ENCODE results near the gene PKD1.

PKD1 gene

DNA sequence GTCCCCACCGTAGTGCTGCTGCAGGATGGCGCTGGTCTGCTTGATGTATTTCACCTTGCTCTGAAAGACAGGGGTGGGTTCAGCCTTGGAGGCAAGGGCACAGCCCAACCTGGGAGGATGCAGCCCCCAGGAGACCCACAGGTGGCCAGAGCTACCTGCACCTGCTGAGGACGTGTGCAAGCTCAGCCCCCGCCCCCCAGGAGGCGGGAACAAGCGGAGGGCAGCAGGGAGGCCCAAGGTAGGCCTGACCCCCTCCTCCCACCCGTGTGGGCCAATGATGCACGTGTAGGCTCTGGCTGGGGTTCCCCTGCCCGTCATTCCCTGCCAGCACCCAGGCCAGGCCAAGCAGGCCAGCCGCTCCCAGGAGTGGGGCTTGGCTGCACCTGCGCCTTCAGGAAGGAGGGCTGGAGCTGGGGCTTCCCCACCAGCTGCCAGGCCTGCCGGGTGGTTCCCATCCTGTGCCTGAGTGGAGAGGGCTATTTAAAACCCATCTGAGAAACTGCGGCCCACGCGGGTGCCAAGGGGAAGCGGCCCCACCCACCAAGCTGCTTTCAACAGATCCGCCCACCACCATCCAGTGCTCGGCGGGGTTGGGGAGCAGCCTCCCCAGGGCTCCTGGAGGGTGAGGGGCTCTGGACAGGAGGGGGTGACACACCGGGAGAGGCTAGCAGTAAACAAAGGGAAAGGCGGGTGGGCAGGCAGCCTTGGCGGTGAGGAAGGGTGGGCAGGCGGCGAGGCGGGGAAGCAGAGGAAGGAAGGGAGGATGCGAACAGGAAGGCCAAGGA, 91.8 kb downstream of the PKD1 start:
- no peak for DNase-seq

DNA sequence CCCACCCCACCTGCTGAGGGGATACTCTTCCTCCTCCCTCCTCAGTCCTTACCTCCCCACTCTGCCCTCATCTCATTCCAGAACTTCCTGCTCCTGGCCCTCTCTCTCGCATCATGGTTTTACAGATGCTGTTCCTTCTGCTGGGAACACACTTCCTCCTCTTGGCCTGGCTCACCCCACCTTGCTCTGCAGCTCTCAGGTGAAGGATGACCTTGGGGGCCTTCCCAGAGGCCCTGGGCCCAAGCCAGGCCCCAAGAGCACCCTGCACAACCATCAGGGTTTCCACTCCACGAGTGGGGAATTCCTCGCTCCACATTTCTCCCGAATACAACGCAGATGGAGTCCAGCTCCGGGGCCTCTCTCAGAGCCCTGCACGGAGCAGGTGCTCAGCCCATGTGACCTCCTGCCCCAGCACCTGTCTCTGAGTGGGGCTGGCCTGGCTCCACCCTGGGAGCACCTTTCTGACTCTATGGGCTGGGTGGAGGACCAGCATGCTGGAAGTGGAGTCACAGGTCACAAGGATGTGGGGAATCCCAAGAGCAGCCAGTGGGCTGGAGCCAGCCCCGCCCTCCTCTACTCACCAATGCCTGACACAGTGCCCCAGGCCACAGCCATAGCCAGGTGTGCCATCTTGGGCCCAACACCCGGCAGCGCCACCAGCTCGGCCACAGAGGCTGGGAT, 92.6 kb downstream of the PKD1 start:
- no peak for DNase-seq

DNA sequence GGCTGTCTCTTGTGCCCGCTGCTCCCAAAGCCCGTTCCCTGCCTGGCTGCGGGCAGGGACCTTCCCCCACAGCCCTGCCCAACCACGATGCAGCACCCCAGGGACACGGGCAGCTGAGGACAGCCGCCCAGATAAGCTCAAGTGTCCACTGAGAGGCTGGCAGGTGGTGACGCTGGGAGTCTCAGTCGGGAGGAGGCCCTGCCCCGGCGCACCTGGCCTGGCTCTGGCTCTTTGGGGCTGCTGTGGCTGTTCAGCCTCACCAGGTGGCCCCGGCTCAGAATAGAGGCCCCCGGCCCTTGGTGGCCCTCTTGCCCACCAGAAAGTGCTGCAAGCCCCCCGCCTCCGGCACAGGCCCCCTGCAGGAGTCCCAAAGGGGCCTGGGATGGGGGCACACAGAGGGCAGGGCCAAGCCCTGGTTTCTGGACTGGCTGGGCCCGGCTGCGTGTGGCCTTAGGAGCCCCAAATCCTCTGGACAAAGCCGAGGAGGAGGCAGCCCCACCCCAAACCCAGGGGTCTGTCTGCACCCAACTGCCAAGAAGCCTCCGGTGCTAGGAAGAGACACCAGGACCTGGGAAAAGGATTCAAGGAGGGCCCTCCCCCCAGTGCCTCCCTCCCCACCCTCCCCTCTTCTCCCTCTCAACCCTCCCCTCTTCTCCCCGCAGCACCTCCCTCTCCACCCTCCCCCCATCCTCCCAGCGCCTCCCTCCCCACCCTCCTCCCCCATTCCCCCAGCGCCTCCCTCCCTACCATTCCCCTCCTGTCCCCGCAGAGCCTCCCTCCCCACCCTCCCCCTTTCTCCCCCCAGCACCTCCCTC, 93.3 kb downstream of the PKD1 start:
- DNase-seq = no peak

DNA sequence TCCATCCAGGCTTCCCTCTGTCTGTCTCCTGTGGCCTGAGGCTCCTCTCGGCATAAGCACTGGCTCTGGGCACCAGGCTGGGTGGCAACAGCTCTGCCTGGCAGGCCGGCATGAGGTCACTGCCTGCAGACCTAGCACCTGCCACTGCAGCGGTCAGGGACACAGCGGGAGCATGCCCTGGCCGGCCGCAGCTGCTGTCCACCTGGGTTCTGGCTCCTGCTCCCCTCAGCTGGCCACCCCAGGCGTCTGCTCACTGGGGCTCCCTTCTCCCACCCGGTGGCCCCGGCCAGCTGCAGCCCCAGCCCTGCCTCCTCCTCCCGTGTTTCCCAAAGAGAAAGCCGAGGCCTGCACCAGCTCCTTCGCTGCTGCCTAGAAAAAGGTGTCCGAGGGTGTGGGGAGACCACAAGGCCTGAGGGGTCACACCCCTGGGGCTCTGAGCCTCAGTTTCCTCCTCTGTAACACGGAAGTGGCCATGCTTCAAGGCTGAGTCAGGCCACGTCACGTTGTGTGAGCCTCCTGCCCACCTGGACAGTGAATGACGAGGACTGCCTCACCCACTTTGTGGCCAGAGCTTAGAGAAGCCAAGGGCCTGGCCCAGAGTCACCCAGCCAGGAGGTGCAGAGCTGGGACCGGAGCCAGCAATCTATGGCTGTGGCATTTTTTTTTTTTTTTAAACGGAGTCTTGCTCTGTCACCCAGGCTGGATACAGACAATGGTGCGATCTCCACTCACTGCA, 94.7 kb downstream of the PKD1 start:
- DNase-seq = no peak

DNA sequence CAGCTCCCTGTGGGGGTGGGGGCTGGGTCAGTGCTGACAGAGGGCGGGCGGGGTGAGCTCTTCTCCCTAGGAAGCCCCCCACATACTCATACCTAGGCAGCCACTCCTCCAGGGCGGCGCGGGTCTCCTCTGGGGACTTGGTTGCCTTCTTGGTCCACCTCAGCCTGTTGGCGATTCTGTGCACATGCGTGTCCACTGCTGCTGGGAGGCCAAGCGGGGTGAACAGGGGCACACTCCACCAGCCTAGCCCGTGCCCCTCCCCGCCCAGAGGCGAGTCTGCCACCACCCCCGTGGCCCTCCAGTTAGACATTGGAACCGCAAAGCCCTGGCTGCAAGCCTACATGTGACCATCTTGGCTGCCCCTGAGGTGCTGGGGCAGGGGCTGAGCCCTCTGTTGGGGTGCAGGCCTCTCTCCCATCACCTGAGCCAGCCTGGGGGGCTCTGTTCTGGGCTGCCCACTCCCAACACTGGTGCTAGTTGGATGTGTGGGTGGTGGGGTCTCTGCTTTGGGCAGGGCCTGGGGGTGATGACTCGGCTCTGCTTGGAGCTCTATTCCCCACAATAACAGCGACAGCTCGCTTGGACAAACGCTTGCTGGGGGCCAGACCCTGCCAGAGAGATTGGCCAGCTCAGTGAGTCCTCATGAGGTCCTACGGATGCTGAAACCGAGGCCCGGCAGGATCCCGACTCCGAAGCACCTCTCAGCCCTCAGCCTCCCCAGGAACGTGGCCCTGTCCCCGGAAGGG, 95.5 kb downstream of the PKD1 start:
- no peak for DNase-seq

DNA sequence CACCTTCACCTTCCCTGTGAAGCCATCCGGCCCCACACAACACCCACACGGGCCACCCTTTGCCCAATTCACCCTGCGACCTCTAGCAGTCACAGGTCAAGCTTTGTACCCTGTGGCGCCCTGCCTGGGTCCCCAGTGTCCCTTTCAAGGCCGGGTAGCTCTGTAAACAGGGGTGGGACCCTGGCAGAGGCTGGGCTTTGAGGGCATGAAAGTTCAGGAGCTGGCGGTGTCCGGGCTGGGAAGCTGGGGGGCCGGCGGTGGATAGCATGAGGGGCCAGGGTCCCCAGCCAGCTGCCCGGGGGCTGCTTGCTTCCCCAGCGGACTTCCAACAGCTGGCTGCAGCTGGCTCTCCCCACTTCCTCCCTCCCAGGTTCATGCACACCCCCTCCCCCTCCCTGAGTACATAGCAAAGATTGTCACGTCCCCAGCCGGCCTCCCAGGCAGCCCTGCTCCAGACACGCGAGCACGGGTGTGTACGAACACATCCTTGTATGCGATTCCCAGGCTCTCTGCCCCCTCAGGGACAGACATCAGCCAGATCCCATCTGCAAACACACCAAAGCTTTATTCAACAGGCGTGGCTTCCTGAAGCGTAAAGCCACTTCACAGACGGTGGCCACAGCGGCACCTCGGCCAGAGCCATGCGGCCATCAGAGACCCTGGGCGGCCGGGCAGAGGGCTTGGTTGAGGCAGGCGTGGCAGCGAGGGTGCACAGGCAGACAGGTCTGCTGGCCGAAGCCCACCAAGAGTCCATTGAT, 96.2 kb downstream of the PKD1 start:
- no peak for DNase-seq
